ENCODE measurements around the gene TPPP3.

TPPP3 gene

GRCh38 chr16:67399218-67399733, 6.0 kb upstream of the TPPP3 start:
- TF ChIP-seq GABPA (IDR thresholded peaks at IDR 0.05; ENCODE audit: low read depth): no peak
- TF ChIP-seq CTCF (IDR thresholded peaks at IDR 0.05; ENCODE audit: insufficient read depth, low read length): peak; percentile 53
- no peak overlapping the region for H3K4me3 ChIP-seq (replicated peaks; ENCODE audit: insufficient read depth, low read length)
- no peak overlapping the region for H3K27ac ChIP-seq (replicated peaks)
- peak in 1 of 2 experiments; percentile 36 for DNase-seq (ENCODE audit: low read depth in 1 of 2, low spot score in 1 of 2)
- peaks cover under 1% of the 10 kb centered on the region for H3K27me3 ChIP-seq (ENCODE audit: insufficient read depth, poor library complexity, severe bottlenecking)

GRCh38 chr16:67398546-67399217, 5.4 kb upstream of the TPPP3 start:
- Histone ChIP-seq H3K27me3 (ENCODE audit: insufficient read depth, poor library complexity, severe bottlenecking) (peaks cover 6% of the 10 kb centered on the region), H3K27ac (replicated peaks) (no peak overlapping the region), H3K4me3 (replicated peaks; ENCODE audit: insufficient read depth, low read length) (no peak overlapping the region)
- TF ChIP-seq POLR2AphosphoS5 (IDR thresholded peaks at IDR 0.05; ENCODE audit: low read depth): no peak
- TF ChIP-seq GABPA (IDR thresholded peaks at IDR 0.05; ENCODE audit: low read depth): no peak
- no peak for TF ChIP-seq CTCF (IDR thresholded peaks at IDR 0.05; ENCODE audit: insufficient read depth, low read length)
- TF ChIP-seq SPI1 (IDR thresholded peaks at IDR 0.05; ENCODE audit: borderline replicate concordance, low read depth): no peak
- no peak for TF ChIP-seq REST (IDR thresholded peaks at IDR 0.05; ENCODE audit: insufficient replicate concordance, low read depth)
- no peak for DNase-seq (ENCODE audit: low read depth in 1 of 2, low spot score in 1 of 2)

- Histone ChIP-seq H3K27me3 (ENCODE audit: insufficient read depth, poor library complexity, severe bottlenecking) (peaks cover 14% of the 10 kb centered on the region), H3K4me3 (replicated peaks; ENCODE audit: insufficient read depth, low read length) (no peak overlapping the region), H3K27ac (replicated peaks) (no peak overlapping the region)
- TF ChIP-seq CTCF (IDR thresholded peaks at IDR 0.05; ENCODE audit: insufficient read depth, low read length) (no peak), SPI1 (IDR thresholded peaks at IDR 0.05; ENCODE audit: borderline replicate concordance, low read depth) (no peak), GABPA (IDR thresholded peaks at IDR 0.05; ENCODE audit: low read depth) (no peak), POLR2AphosphoS5 (IDR thresholded peaks at IDR 0.05; ENCODE audit: low read depth) (no peak), REST (IDR thresholded peaks at IDR 0.05; ENCODE audit: insufficient replicate concordance, low read depth) (no peak)
- no peak for DNase-seq (ENCODE audit: low read depth in 1 of 2, low spot score in 1 of 2)
Observed at GRCh38 chr16:67397812-67398545, 4.7 kb upstream of the TPPP3 start.

Measured in HL-60 (cell line).